Measurements from ENCODE around the gene DYNC2H1.

DNA sequence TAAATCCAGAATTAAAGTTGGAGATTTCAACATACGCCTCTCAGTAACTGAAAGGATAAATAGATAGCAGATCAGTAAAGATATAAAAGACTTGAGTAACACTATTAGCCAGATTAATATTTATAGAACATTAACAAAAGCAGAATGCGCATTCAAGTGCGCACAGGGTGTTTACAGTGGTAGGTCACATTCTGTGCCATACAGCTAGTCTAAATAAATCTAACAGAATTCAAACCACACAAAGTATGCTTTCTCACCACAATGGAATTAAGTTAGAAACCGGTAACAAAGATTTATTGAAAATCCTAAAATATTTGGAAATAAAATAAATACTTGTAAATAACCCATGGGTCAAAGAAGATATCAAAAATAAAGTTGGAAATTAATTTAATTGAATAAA lies 341.0 kb downstream of the DYNC2H1 start:
- no peak for TF ChIP-seq TARDBP (IDR thresholded peaks at IDR 0.05)
- TF ChIP-seq BHLHE40 (IDR thresholded peaks at IDR 0.05; ENCODE audit: borderline replicate concordance), result no peak
- TF ChIP-seq FOXK2 (IDR thresholded peaks at IDR 0.05), result no peak
- no peak for TF ChIP-seq SP1 (IDR thresholded peaks at IDR 0.05)
- TF ChIP-seq FOXA1 (IDR thresholded peaks at IDR 0.05), result no peak
- no peak for TF ChIP-seq SUZ12 (IDR thresholded peaks at IDR 0.05)

All from HEK293T (cell line).